ENCODE data around the gene PKIG. TPM values are rescaled to one million over a fixed set of nuclear protein-coding genes. Genes with fewer than 3 reads are reported as not detected.

PKIG gene
- polyA plus RNA-seq, 1 donor (not counting 4 experiments of a cell fraction or from before 2014, with no cell fraction given) = 6.6 TPM

- Histone ChIP-seq H3K79me2 (ENCODE audit: control insufficient read depth, insufficient read depth, low read length) (no peaks in the 10 kb centered on the region), H2AFZ (ENCODE audit: control insufficient read depth, low read length) (no peak overlapping the region), H3K9me3 (ENCODE audit: control insufficient read depth, low read depth, low read length) (no peaks in the 10 kb centered on the region), H3K4me1 (ENCODE audit: control insufficient read depth, extremely low read depth, insufficient read depth, low read length) (no peaks in the 10 kb centered on the region), H3K4me2 (ENCODE audit: control insufficient read depth, extremely low read depth, insufficient read depth, low read depth, low read length) (no peak overlapping the region), H3K4me3 (ENCODE audit: control insufficient read depth in 2 of 3, extremely low read depth in 1 of 3, insufficient read depth in 2 of 3, low read depth in 1 of 3, low read length in 3 of 3) (no peak overlapping the region), H3K27ac (ENCODE audit: control insufficient read depth, insufficient read depth, low read length) (no peak overlapping the region), H3K9ac (ENCODE audit: control insufficient read depth, extremely low read depth, insufficient read depth, low read length) (no peak overlapping the region), H3K36me3 (ENCODE audit: control insufficient read depth in 2 of 2, extremely low read depth in 1 of 2, insufficient read depth in 2 of 2, low read length in 2 of 2) (peaks cover 14 to 16% of the 10 kb centered on the region in 2 experiments), H3K27me3 (ENCODE audit: control insufficient read depth, extremely low read depth, insufficient read depth, low read length) (no peaks in the 10 kb centered on the region), H3K9me1 (ENCODE audit: control insufficient read depth, extremely low read depth, insufficient read depth, low read length) (no peaks in the 10 kb centered on the region), H4K20me1 (ENCODE audit: control insufficient read depth, extremely low read depth, insufficient read depth, low read length) (no peaks in the 10 kb centered on the region)
- dilution Hi-C loops (cut with MboI; ENCODE audit: extremely low pct_ligation_motif_present, low sequenced_read_pairs) = no loop called here
- FAIRE-seq = no peak
- DNase-seq (ENCODE audit: low read depth, low spot score) = no peak
- no peak for TF ChIP-seq CTCF (optimal IDR thresholded peaks at IDR 0.05 in 1 of 3, IDR thresholded peaks at IDR 0.05 in 1 of 3, conservative IDR thresholded peaks at IDR 0.05 in 1 of 3; ENCODE audit: extremely low read depth in 1 of 3, insufficient read depth in 2 of 3, low read length in 3 of 3)
- TF ChIP-seq EZH2 (IDR thresholded peaks at IDR 0.05; ENCODE audit: low read length) = no peak
Measured at GRCh38 chr20:44616604-44616964, 34.2 kb downstream of the PKIG start.

GRCh38 chr20:44618318-44618731 is 35.9 kb downstream of the PKIG start:
- Histone ChIP-seq H3K36me3 (ENCODE audit: control insufficient read depth in 2 of 2, extremely low read depth in 1 of 2, insufficient read depth in 2 of 2, low read length in 2 of 2) (peaks cover 21 to 24% of the 10 kb centered on the region in 2 experiments), H3K79me2 (ENCODE audit: control insufficient read depth, insufficient read depth, low read length) (no peaks in the 10 kb centered on the region), H3K9me3 (ENCODE audit: control insufficient read depth, low read depth, low read length) (peaks cover 4% of the 10 kb centered on the region), H3K9me1 (ENCODE audit: control insufficient read depth, extremely low read depth, insufficient read depth, low read length) (no peaks in the 10 kb centered on the region), H3K27ac (ENCODE audit: control insufficient read depth, insufficient read depth, low read length) (no peak overlapping the region), H3K27me3 (ENCODE audit: control insufficient read depth, extremely low read depth, insufficient read depth, low read length) (no peaks in the 10 kb centered on the region), H3K4me1 (ENCODE audit: control insufficient read depth, extremely low read depth, insufficient read depth, low read length) (no peaks in the 10 kb centered on the region), H4K20me1 (ENCODE audit: control insufficient read depth, extremely low read depth, insufficient read depth, low read length) (no peaks in the 10 kb centered on the region), H3K9ac (ENCODE audit: control insufficient read depth, extremely low read depth, insufficient read depth, low read length) (no peak overlapping the region), H2AFZ (ENCODE audit: control insufficient read depth, low read length) (no peak overlapping the region), H3K4me3 (ENCODE audit: control insufficient read depth in 2 of 3, extremely low read depth in 1 of 3, insufficient read depth in 2 of 3, low read depth in 1 of 3, low read length in 3 of 3) (no peak overlapping the region), H3K4me2 (ENCODE audit: control insufficient read depth, extremely low read depth, insufficient read depth, low read depth, low read length) (no peak overlapping the region)
- TF ChIP-seq CTCF (optimal IDR thresholded peaks at IDR 0.05 in 1 of 3, IDR thresholded peaks at IDR 0.05 in 1 of 3, conservative IDR thresholded peaks at IDR 0.05 in 1 of 3; ENCODE audit: extremely low read depth in 1 of 3, insufficient read depth in 2 of 3, low read length in 3 of 3) (no peak), EZH2 (IDR thresholded peaks at IDR 0.05; ENCODE audit: low read length) (no peak)
- no peak for FAIRE-seq
- dilution Hi-C loops (cut with MboI; ENCODE audit: extremely low pct_ligation_motif_present, low sequenced_read_pairs) = no loop called here
- DNase-seq (ENCODE audit: low read depth, low spot score) = no peak
